Renal cortex interstitium (tissue), 15 donors: ENCODE measurements around the gene DPY19L1. TPM values are rescaled to one million over a fixed set of nuclear protein-coding genes. Genes with fewer than 3 reads are reported as not detected.
"Not testable (repeated sequence)": the region's sequence is repeated elsewhere in the genome, so short reads cannot be mapped to it uniquely, and the experiment has no call there.

Experiments
- DNase-seq, 11 donors: peaks; one replicate each; pipeline ENCODE4 v3.0.0-alpha.2; 2013; ENCODE audit warnings: low read depth in 9 of 11, low spot score in 4 of 11; ENCODE audit errors: extremely low read depth in 1 of 11
- long read RNA-seq, 16 experiments: transcript quantifications; one replicate each; lab custom pipeline, GENCODE V29; 2026
- polyA plus RNA-seq, 3 donors: library from polyadenylated mRNA; unstranded; fragments of 120-200 nt; gene quantifications; one replicate each; pipeline ENCODE4 v1.2.1, GENCODE V29; 2013; ENCODE audit not compliant: insufficient read length in 3 of 3

Gene DPY19L1
- 10 to 100 TPM; 25.6 to 44.8 (median 34.2) TPM for polyA plus RNA-seq
- long read RNA-seq, donor 1, full-length matches to known transcripts: 1 of 1 reads
- long read RNA-seq, donor 1, partial matches to known transcripts: 0 of 1 reads
- long read RNA-seq, donor 1, other reads (novel, unspliced or antisense): 0 of 1 reads
- long read RNA-seq, donor 2, full-length matches to known transcripts: 1 of 1 reads
- long read RNA-seq, donor 2, partial matches to known transcripts: 0 of 1 reads
- long read RNA-seq, donor 2, other reads (novel, unspliced or antisense): 0 of 1 reads
- long read RNA-seq, donor 3, full-length matches to known transcripts: 6 of 6 reads
- long read RNA-seq, donor 3, partial matches to known transcripts: 0 of 6 reads
- long read RNA-seq, donor 3, other reads (novel, unspliced or antisense): 0 of 6 reads
- long read RNA-seq, donor 4, full-length matches to known transcripts: 1 of 1 reads
- long read RNA-seq, donor 4, partial matches to known transcripts: 0 of 1 reads
- long read RNA-seq, donor 4, other reads (novel, unspliced or antisense): 0 of 1 reads
- long read RNA-seq, donor 5: 0 reads
- long read RNA-seq, donor 6, full-length matches to known transcripts: 3 of 3 reads
- long read RNA-seq, donor 6, partial matches to known transcripts: 0 of 3 reads
- long read RNA-seq, donor 6, other reads (novel, unspliced or antisense): 0 of 3 reads
- long read RNA-seq, donor 7, full-length matches to known transcripts: 2 of 2 reads
- long read RNA-seq, donor 7, partial matches to known transcripts: 0 of 2 reads
- long read RNA-seq, donor 7, other reads (novel, unspliced or antisense): 0 of 2 reads
- long read RNA-seq, donor 8: 0 reads
- long read RNA-seq, donor 9, full-length matches to known transcripts: 3 of 3 reads
- long read RNA-seq, donor 9, partial matches to known transcripts: 0 of 3 reads
- long read RNA-seq, donor 9, other reads (novel, unspliced or antisense): 0 of 3 reads
- long read RNA-seq, donor 10, full-length matches to known transcripts: 2 of 2 reads
- long read RNA-seq, donor 10, partial matches to known transcripts: 0 of 2 reads
- long read RNA-seq, donor 10, other reads (novel, unspliced or antisense): 0 of 2 reads
- long read RNA-seq, donor 11, full-length matches to known transcripts: 4 of 4 reads
- long read RNA-seq, donor 11, partial matches to known transcripts: 0 of 4 reads
- long read RNA-seq, donor 11, other reads (novel, unspliced or antisense): 0 of 4 reads
- long read RNA-seq, donor 12, full-length matches to known transcripts: 1 of 1 reads
- long read RNA-seq, donor 12, partial matches to known transcripts: 0 of 1 reads
- long read RNA-seq, donor 12, other reads (novel, unspliced or antisense): 0 of 1 reads
- long read RNA-seq, donor 13: 0 reads
- long read RNA-seq, donor 14, full-length matches to known transcripts: 6 of 6 reads
- long read RNA-seq, donor 14, partial matches to known transcripts: 0 of 6 reads
- long read RNA-seq, donor 14, other reads (novel, unspliced or antisense): 0 of 6 reads
- long read RNA-seq, donor 15: 0 reads
- long read RNA-seq, donor 16, full-length matches to known transcripts: 6 of 6 reads
- long read RNA-seq, donor 16, partial matches to known transcripts: 0 of 6 reads
- long read RNA-seq, donor 16, other reads (novel, unspliced or antisense): 0 of 6 reads

DNA sequence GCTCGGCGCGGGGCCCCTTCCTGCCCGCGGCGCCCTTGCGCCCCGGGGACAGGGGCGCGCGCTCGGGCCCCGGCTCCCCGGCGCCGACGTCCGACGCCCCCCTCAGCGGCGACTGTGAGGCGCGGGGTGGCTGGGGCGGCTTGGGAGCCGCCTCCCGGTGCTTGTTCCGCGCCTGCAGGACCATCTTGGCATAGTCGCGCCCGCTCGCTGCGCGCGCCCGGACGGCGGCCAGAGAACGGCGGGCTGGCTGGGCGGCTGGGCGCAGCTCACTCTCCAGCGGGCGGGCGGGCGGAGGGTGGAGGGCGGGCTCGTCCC lies at the start of gene DPY19L1:
DPY19L1 (minus strand) TSS at position 275 of the 315 bp plus-strand sequence; CDS start at position 184, 91 bp downstream.
- no peak for DNase-seq

DNA sequence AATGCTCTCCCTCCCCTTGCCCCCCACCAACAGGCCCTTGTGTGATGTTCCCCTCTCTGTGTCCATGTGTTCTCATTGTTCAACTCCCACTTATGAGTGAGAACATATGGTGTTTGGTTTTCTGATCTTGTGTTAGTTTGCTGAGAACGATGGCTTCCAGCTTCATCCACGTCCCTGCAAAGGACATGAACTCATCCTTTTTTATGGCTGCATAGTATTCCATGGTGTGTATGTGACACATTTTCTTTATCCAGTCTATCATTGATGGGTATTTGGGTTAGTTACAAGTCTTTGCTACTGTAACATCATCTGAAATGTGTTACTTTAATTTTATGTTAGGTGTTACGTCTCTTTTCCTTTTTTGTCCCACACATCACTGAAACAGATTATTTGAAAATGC lies 42.2 kb upstream of the DPY19L1 start:
- DNase-seq: not testable (repeated sequence)

DNA sequence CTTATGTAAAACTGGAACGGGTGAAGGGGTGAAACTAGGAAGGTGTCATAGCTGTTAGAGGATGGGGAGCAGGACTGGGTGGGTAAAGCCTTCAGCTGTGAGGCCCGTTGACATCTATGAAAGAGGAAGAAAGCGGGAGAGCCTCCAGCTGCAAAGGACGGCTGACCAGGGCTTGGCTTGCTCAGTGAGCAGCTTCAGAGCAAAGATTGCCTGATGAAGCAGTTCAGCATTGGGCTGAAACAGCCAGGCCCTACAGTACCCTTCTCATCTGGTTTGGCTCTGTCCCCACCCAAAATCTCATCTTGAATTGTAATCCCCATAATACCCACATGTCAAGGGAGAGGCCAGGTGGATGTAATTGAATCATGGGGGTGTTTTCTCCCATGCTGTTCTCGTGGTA lies 36.7 kb upstream of the DPY19L1 start:
- DNase-seq: not testable (repeated sequence)

DNA sequence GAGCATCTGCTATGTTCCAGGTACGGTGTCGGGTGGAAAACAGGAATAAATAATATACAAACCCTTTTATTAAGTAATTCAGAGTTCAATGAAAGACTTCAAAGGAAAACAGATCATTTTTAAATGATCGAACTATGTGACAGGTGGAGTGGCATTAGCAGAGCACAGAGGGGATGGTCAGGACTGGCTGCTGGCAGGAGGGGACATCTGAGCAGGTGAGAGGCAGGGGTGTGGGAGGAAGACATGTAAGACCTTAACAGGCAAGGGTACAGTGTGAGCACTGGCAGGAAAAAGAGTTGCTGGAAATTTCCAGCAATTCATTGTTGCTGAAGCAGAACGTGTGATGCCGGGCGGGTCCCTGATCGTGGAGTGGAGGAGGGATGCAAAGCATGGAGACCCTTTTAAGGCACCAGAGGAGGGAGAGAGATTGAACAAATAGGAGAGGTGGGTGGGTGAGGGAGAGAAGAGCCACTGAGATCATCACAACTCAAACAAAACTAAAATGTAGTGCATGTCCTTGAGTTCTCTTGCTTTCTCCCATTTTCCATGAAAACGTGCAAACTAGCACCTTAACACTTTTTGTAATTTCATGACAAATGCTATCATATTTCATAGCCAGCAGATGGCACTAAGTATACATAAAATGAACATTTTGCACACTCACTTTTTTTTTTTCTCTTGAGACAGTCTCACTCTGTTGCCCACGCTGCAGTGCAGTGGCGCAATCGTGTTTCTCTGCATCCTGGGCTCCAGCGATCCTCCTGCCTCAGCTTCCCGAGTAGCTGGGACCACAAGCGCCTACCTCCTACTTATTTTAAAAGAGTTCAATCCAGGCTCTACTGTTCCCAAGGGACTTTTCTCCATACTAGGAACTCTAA lies 35.9 kb upstream of the DPY19L1 start:
- peak in 1 of 11 donors; percentile 3 for DNase-seq

DNA sequence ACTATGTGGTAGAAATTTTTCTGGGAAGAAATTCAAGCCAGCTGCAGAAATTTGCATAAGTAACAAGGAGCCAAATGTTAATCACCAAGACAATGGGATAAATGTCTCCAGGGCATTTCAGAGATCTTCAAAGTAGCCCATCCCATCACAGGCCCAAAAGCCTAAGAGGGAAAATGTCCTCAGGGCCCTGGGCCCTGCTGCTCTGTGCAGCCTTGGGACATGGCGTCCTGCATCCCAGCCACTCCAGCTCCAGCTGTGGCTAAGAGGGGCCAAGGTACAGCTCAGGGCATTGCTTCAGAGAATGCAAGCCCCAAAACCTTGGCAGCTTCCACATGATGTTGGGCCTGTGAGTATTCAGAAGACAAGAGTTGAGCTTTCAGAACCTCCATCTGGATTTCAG lies 31.8 kb upstream of the DPY19L1 start:
- not testable (repeated sequence) for DNase-seq

DNA sequence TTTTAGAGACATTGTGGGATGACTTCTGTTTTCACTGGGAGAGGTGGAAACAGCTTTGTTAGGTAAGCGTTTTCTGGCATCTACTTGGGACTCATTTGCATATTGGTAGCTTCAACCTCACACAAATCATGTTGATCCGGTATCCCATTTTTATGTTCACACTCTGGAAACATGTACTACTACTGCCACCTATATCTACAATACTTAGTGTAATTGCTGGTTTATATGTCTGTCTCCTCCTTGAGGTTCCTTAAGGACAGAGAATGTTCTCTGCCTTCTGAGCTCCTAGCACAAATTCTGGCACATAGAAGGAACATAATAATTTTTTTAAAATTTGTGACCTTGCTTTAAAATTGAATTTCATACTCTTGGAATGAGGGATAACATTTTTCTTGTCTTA lies 28.1 kb upstream of the DPY19L1 start:
- not testable (repeated sequence) for DNase-seq

DNA sequence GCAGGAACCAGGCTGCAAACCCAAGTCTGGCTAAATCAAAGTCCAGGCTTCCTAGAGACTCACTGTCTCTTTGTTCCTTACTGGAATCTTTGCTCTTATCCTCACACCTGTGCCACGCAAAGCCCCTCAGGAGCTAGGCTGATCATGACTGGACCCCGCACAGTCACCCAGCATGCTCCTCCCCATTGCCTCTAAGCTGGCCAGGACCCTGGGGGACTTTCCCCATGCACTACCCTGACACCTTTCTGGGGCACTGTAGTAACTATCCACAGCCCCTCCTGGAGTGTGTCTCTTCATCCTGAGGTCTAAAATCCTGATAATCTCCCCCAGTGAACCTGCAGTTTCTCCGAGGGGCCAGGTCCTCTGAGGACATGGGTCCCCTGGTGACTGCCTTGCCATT lies 21.3 kb upstream of the DPY19L1 start:
- DNase-seq: not testable (repeated sequence)

DNA sequence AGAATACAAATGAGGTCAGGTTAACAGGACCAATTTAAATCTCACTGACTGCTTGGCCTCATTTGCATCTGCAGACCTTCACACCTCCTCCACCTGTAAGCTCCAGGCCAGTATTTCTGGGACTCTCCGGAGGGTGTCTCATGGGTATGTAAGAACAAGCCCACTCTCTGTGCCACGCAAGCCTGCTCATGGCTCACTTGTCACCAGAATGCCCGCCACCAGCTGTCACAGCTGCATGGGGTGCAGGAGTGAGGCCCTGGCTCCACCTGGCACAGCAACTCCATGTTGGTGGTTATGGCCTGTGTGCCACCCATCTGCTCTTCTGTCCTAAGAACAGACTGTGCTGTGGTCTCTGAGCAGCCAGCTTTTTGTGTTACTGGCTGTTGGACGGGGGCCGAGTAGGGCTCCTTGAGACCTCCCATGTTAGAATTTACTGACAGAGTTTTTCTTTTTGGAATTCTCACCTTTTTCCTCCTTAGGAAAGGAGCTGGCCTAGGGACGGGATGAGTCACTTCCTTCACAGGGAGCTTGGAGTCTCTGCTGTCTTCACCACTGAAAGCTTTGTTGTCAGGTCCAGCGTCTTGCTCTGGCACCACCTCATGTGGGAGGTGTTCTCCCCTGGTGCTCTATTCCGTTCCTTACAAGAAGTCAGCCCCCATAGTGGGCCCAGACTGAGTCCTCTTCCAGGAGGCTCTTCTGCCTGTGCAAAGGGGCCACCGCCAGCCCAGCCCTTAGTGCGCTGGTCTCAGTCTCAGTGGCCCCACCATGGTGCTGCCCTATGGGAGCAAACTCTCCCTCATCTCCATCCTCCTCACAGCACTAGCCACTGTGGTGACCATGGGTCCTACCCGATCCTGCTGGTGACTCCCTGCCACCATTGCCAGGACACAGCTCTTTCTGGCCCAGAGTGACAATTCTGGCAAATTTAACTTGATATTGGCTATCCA lies 20.5 kb upstream of the DPY19L1 start:
- not testable (repeated sequence) for DNase-seq

DNA sequence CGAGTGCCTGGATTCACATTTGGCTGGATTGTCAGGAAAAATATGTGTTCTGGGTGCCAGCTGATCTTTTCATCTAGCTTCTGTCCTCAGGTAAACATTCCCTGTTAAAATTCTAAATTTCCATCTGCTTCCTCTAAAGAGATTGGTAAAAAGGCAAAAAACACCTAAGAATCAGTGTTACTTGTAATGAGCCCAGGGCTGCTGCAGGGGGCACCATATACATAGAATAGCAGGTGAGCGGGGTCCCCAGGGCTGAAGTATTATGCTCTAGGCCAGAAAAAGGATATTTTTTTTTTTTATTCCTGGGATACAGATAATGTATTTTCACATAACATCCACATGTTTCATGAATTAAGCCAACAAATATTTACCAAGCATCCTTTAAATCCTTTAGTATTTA lies 18.4 kb upstream of the DPY19L1 start:
- DNase-seq: not testable (repeated sequence)

DNA sequence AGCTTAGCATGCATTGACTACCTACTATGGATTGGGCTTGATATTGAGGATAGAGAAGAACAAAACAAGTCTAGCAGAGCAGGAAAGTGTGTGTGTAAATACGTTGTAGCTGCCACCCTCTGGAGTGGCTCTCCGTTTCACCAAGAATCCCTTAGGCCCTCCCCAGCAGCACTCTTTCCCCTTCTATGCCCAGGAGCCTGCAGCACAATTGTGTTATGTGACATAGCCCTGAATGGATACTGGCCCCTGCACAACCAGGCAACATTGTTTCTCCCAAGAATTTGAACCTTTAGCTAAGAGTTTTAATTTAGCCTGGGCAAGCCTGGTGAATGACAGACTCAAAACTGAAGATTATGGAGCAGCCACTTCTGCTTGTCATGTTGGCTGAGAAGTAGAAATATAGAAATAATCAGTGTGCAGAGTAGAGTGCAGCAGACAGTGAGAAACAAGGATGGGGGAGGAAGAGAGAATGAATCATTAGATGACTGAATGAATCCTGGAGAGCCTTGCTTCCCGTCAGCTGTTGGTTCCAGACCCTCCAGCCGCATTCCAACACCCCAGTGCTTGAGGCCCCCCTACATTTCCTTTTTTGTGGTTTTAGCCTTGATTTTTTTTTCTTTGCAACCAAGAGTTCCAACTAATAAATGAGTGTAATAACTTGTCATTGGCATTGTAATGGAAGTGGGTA lies 16.3 kb upstream of the DPY19L1 start:
- not testable (repeated sequence) for DNase-seq

DNA sequence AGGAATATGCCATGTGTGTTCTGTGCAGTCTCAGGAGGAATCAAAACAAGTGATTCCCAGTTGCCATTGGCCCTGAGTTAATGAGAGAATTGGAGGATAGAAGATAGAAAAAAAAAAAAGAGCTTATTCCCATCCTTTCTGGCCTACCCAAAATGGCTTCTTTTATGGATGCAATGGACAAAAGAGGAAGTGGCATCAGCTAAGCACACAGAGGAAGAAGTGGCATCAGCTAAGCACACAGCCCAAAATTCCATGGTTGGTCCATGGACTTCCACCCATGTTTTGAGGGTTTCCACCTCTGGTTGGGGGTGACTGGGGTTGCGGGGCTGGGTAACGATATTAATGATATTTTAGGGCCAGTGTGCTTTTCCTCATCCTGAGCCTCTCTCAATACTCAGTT lies 11.1 kb upstream of the DPY19L1 start:
- not testable (repeated sequence) for DNase-seq

DNA sequence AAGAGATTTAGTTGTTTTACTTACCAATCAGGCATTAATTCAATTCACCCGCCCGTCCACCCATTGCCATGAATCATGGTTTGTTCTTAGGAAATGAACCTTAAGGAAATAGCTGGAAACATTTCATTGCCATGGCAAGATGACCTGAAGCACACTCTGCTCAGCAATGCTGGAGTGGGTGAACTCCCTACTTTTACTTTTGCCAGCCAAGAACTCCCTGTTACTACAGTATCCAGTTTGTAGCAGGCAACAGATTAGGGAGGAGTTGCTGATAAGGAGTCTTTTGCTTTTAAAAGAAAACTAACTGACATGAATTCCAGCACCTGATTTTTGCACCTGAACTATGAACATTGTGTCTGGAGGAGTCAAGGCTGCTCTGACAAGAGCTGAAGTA lies 10.6 kb upstream of the DPY19L1 start:
- not testable (repeated sequence) for DNase-seq

DNA sequence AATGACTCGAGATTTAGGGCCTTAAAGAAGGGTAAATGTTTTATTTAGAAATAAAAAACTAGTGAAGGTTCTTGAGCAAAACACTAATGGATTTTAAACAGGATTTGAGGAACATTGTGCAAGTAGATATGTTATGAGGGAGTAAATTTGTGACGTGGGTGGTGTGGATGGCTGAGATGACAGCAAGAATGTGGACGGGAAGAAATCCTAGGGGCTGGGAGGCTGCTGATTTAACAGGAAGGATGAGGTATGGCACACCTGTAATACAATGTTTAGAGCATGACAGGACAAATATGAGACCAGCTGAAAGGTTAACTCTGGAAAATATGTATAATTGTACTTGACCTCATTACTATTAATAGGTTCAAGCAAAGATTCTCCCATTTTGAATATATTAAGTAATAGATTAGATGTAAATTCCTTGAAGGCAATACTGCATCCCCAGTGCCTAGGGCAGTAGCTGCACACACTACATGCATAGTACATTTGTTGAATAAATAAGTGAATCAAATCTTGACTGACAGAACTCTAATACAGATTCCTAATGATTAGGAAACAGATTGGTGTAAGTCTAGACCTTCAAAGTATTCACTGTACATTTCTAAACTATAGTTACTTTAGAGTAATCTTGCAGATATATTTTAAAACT lies 10.1 kb upstream of the DPY19L1 start:
- DNase-seq: not testable (repeated sequence)

DNA sequence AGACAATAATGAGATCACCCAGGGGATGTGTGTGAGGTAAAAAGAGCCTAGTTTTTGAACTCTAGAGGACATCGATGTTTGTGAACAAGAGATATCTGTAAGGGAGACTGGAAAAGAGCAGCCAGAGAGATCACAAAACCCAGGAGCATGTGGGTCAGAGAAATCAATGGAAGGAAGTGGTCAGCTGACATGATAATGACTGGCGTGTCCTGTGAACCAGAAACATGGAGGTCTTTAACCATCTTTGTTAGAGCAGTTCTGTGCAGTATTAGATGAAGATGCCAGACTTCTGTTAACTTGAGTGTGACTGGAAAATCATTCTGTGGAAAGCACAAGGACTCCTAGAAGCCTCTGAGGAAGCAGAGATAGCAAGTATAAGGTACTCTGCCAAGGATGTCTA lies 6.0 kb upstream of the DPY19L1 start:
- not testable (repeated sequence) for DNase-seq

DNA sequence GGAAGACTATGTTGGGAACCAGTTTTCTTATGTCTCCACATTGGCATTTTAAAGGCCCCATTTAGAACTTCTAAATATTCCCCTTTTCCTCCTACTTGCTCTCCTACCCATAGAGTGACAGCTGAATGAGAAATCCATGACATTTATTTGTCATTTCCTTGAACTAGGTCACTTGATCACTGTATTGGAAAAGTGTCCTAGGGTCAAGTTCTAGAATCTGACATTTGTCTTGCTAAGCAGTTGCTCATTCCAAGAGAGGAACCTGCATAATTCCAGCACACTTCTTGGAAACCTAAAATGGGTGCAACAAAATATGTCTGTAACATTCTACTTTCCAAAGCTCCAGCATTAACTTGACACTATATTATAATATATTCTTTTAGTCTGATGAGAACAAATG lies 3.6 kb upstream of the DPY19L1 start:
- no peak for DNase-seq
